Glutamatergic neuron (in vitro differentiated cells): ENCODE data around the gene CCDC181. TPM values are rescaled to one million over a fixed set of nuclear protein-coding genes. Genes with fewer than 3 reads are reported as not detected.

Source experiments
- DNase-seq: peaks from one replicate; pipeline ENCODE4 v3.0.0; 2022
- H3K27ac Mint-ChIP-seq: one replicate; pipeline ENCODE4 v1.8.0; 2020; ENCODE audit warnings: mild to moderate bottlenecking, mixed read lengths, inconsistent platforms; ENCODE audit not compliant: unreplicated experiment
- H3K27me3 Mint-ChIP-seq: one replicate; pipeline ENCODE4 v1.8.0; 2020; ENCODE audit warnings: mild to moderate bottlenecking, moderate library complexity, mixed read lengths, inconsistent platforms; ENCODE audit not compliant: unreplicated experiment
- H3K36me3 Mint-ChIP-seq: one replicate; pipeline ENCODE4 v1.8.0; 2020; ENCODE audit warnings: mild to moderate bottlenecking, mixed read lengths, inconsistent platforms; ENCODE audit not compliant: unreplicated experiment
- H3K4me1 Mint-ChIP-seq: one replicate; pipeline ENCODE4 v1.8.0; 2020; ENCODE audit warnings: mild to moderate bottlenecking, low read depth, mixed read lengths, inconsistent platforms; ENCODE audit not compliant: unreplicated experiment
- H3K4me3 Mint-ChIP-seq: one replicate; pipeline ENCODE4 v1.8.0; 2020; ENCODE audit warnings: mild to moderate bottlenecking, mixed read lengths, inconsistent platforms; ENCODE audit not compliant: unreplicated experiment
- H3K9me3 Mint-ChIP-seq: one replicate; pipeline ENCODE4 v1.8.0; 2020; ENCODE audit warnings: mild to moderate bottlenecking, moderate library complexity, mixed read lengths, inconsistent platforms; ENCODE audit not compliant: unreplicated experiment
- CTCF ChIP-seq: fragments of 200-600 bp; sonication (generic); IDR thresholded peaks from one replicate; pipeline ENCODE4 v1.5.0; 2021; ENCODE audit not compliant: partially characterized antibody, unreplicated experiment
- total RNA-seq: library from RNA; stranded (reverse); fragmentation: NEBNext Ultra II Directional; extraction: Animal tissue kit (Norgen Biotek cat#: 25700); gene quantifications from one replicate; pipeline ENCODE4 v1.2.1, GENCODE V29; 2021; ENCODE audit not compliant: unreplicated experiment

CCDC181 gene
- total RNA-seq, 1 donor from 2014 or later, result 1.1 TPM

- TF ChIP-seq CTCF, result no peak
- H3K27ac Mint-ChIP-seq, result no peak overlapping the region
- H3K9me3 Mint-ChIP-seq, result no peaks in the 10 kb centered on the region
- no peaks in the 10 kb centered on the region for H3K27me3 Mint-ChIP-seq
- H3K36me3 Mint-ChIP-seq, result peaks cover 7% of the 10 kb centered on the region
- no peak overlapping the region for H3K4me3 Mint-ChIP-seq
- H3K4me1 Mint-ChIP-seq, result peaks cover 5% of the 10 kb centered on the region
- DNase-seq, result no peak
Observed at GRCh38 chr1:169364948-169365347, 62.3 kb downstream of the CCDC181 start.

- H3K27me3 Mint-ChIP-seq, result no peaks in the 10 kb centered on the region
- peaks cover 7% of the 10 kb centered on the region for H3K36me3 Mint-ChIP-seq
- no peak overlapping the region for H3K4me3 Mint-ChIP-seq
- TF ChIP-seq CTCF, result no peak
- no peak overlapping the region for H3K27ac Mint-ChIP-seq
- peaks cover 5% of the 10 kb centered on the region for H3K4me1 Mint-ChIP-seq
- DNase-seq, result no peak
- H3K9me3 Mint-ChIP-seq, result no peaks in the 10 kb centered on the region
Observed at GRCh38 chr1:169363046-169363730, 64.1 kb downstream of the CCDC181 start.

- no peak for TF ChIP-seq CTCF
- Mint-ChIP-seq H3K9me3 (no peaks in the 10 kb centered on the region), H3K4me3 (no peak overlapping the region), H3K27ac (no peak overlapping the region), H3K36me3 (peaks cover 7% of the 10 kb centered on the region), H3K4me1 (peaks cover 5% of the 10 kb centered on the region), H3K27me3 (no peaks in the 10 kb centered on the region)
- DNase-seq, result no peak
Observed at GRCh38 chr1:169361281-169361680, 66.0 kb downstream of the CCDC181 start.

GRCh38 chr1:169360415-169360814 is 66.9 kb downstream of the CCDC181 start:
- peaks cover 7% of the 10 kb centered on the region for H3K36me3 Mint-ChIP-seq
- H3K9me3 Mint-ChIP-seq, result no peaks in the 10 kb centered on the region
- H3K27me3 Mint-ChIP-seq, result no peaks in the 10 kb centered on the region
- TF ChIP-seq CTCF, result no peak
- no peak overlapping the region for H3K4me3 Mint-ChIP-seq
- H3K27ac Mint-ChIP-seq, result no peak overlapping the region
- DNase-seq, result no peak
- H3K4me1 Mint-ChIP-seq, result peaks cover 5% of the 10 kb centered on the region

- Mint-ChIP-seq H3K9me3 (peaks cover 2% of the 10 kb centered on the region), H3K27ac (no peak overlapping the region), H3K4me1 (no peaks in the 10 kb centered on the region), H3K36me3 (no peaks in the 10 kb centered on the region), H3K27me3 (peaks cover 2% of the 10 kb centered on the region), H3K4me3 (no peak overlapping the region)
- no peak for DNase-seq
- peak; percentile 87 for TF ChIP-seq CTCF
Observed at GRCh38 chr1:169348383-169349036, 78.8 kb downstream of the CCDC181 start.
